Measurements from ENCODE around the gene NNT. TPM values are rescaled to one million over a fixed set of nuclear protein-coding genes. Genes with fewer than 3 reads are reported as not detected.

Gene NNT
- total and polyA plus RNA-seq, 2 of the 13 experiments (the other 11 are each of a cell fraction or from before 2014, with no cell fraction given), result 21.1 to 58.0 TPM

- TF ChIP-seq AKNA (CRISPR knock-in tag; IDR thresholded peaks at IDR 0.05; ENCODE audit: borderline replicate concordance), result no peak
These were observed 10.4 kb downstream of the NNT start (continued) for GRCh38 chr5:43613370-43613769.

- 75% methylated on average over 5 of the region's 5 CpGs for WGBS (ENCODE audit: low lambda C conversion rate)
- no peak overlapping the region for H3K9ac ChIP-seq (ENCODE audit: insufficient read depth, low read depth, low read length)
- in situ Hi-C loops (cut with HindIII; ENCODE audit: extremely low pct_ligation_motif_present, low pct_unique_long_range_greater_than_20kb), result no loop called here
- H4K20me1 ChIP-seq (ENCODE audit: insufficient read depth, low read length), result no peaks in the 10 kb centered on the region
- TF ChIP-seq ZBTB33 (CRISPR knock-in tag; IDR thresholded peaks at IDR 0.05), result peak; percentile 97
- 0 out of 2 replicates have a peak, but pooled peaks have one; percentile 23 for TF ChIP-seq HNF4A (CRISPR knock-in tag; IDR thresholded peaks at IDR 0.05)
- no peak for TF ChIP-seq DZIP1 (CRISPR knock-in tag; IDR thresholded peaks at IDR 0.05)
- peak; percentile 70 for TF ChIP-seq ZMYM4 (CRISPR knock-in tag; IDR thresholded peaks at IDR 0.05)
- TF ChIP-seq POGZ (CRISPR knock-in tag; IDR thresholded peaks at IDR 0.05), result peak; percentile 52; the same call in 1 of the 2 replicates
- TF ChIP-seq HOMEZ (CRISPR knock-in tag; IDR thresholded peaks at IDR 0.05; ENCODE audit: low read depth), result peak; percentile 40; the same call in 1 of the 2 replicates
- TF ChIP-seq RORA (CRISPR knock-in tag; IDR thresholded peaks at IDR 0.05), result no peak
- ChIA-PET POLR2A (no interaction called here), CTCF (ENCODE audit: low intra/inter-chr PET ratio, low total read pairs) (no interaction called here)
- peaks cover 11% of the 10 kb centered on the region for H3K4me1 ChIP-seq (ENCODE audit: insufficient read depth, low read length)
- ATAC-seq (peak; percentile 36; the same call in 1 of the 3 replicates), DNase-seq (ENCODE audit: low spot score) (peak; percentile 56), FAIRE-seq (peak; percentile 4)
- H3K27ac ChIP-seq (ENCODE audit: extremely low read length, insufficient read depth, low read length), result no peak overlapping the region
- no TSS peak for BruUV-seq (replicated peaks)
- no peak overlapping the region for H2AFZ ChIP-seq (ENCODE audit: low read length)
- intact Hi-C loops (cut with micrococcal nuclease; ENCODE audit: unreplicated experiment), result no loop called here
- no peaks in the 10 kb centered on the region for H3K9me3 ChIP-seq (ENCODE audit: low read length)
- H3K4me2 ChIP-seq (ENCODE audit: low read depth, low read length), result no peak overlapping the region
- no peak overlapping the region for H3K4me3 ChIP-seq (replicated peaks in 1 of 3; ENCODE audit: insufficient read depth in 1 of 3, low read depth in 2 of 3, low read length in 3 of 3)
- H3K27me3 ChIP-seq (ENCODE audit: control insufficient read depth in 1 of 2, insufficient read depth in 2 of 2, low read length in 2 of 2), result no peaks in the 10 kb centered on the region
- no peaks in the 10 kb centered on the region for H3K79me2 ChIP-seq (ENCODE audit: insufficient read depth, low read length)
- H3K36me3 ChIP-seq (replicated peaks in 1 of 2; ENCODE audit: control insufficient read depth in 1 of 2, insufficient read depth in 2 of 2, low read length in 2 of 2), result peaks cover 4 to 19% of the 10 kb centered on the region in 2 experiments; a peak in 3 of 5 replicates
These were observed 12.6 kb downstream of the NNT start for GRCh38 chr5:43615445-43616184.

Measured in HepG2 (cell line).